ENCODE results near the gene SRCAP. TPM values are rescaled to one million over a fixed set of nuclear protein-coding genes. Genes with fewer than 3 reads are reported as not detected.

SRCAP gene
- 44.1 and 69.1 TPM in 2 replicates for total RNA-seq

GRCh38 chr16:30698816-30699614 lies at the start of gene SRCAP:
SRCAP (plus strand) TSS chr16:30699171; CDS start chr16:30700825, 1,654 bp downstream.
- peak; percentile 86 for DNase-seq

DNA sequence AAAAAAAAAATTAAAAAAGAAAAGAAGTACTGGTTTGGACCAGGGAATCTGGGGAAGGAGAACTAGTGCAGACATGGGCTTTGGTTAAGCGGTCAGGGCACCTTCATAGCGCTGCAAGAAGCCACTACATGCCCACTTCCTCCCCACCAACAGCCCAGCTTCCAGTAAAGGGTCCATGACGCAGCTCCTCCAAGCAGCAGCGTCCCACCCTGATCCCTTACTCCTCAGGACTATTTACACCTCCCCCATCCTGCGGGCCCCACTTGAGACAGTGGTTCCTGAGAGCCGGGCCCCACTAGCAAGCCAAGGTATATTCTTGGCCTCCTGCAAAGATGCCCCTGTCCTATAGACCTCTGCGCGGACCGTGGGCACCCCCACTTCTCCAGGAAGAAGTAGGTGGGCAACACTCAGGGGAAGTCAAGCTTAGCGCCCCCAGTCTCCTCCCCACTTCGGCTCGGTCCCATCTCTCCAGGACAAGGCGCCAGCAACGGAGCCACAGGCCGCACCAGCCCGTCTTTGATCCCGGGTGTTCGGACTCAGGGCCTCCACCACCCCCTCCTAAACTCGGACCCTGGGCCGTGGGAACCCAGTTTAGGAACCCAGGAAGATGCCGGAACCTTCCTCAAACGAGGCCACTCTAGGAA lies 49.1 kb upstream of the SRCAP start:
- DNase-seq: no peak

DNA sequence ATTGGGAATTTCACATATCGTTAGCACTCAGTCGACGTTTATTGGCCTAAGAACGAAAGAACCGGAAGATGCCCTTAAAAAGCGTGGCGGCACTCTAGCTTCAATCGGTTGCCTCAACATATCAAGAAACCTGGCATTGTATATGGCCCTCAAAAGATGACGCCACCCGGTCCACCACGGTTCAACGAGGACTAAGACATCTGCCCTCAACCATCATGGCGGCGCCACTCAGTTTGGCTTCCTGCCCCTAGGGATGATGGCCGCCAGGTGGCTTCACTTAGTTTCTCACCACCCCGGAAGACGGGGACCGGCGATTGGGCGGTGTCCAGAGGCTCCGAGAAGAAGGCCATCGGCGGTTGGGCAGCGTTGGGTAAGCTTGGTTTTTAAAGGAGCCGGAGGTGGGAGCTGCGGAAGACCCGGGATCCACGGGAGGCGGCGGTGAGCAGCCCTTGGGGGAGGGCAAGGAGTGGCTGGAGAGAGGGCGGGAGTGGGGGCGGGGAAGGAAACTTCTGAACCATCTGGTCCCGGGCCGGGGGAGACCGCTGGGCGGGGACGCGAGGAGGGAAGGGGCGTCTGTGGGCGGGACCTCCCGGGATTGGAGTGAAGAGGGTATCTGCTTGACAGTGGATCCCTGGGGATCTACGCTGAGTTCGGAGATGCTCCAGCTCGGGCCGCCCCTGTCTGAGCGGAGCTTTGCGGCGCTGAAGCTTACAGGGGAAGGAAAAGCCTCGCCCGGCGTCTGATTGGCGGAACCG lies 48.4 kb upstream of the SRCAP start, which contains the start of gene PRR14:
Gene PRR14, plus strand, starts transcription at position 592 of the 755 bp plus-strand sequence. CDS start 686 bp downstream, outside the sequence.
- peak; percentile 100 for DNase-seq

- peak; percentile 82 for DNase-seq
These were observed 47.6 kb upstream of the SRCAP start for GRCh38 chr16:30651124-30652004.

DNA sequence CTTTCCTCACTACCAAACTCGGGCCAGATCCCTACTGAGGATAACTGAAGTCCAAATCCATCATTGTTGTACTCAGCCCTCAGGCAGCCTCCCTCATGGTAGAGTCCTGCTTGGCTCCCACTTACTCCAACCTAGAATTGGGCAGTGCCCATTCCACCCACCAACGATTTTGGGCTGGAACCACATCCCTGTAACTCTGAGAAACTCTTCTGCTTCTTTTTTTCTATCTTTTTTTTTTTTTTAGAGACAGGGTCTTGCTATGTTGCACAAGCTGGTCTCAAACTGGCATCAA lies 47.0 kb upstream of the SRCAP start:
- DNase-seq: no peak

DNA sequence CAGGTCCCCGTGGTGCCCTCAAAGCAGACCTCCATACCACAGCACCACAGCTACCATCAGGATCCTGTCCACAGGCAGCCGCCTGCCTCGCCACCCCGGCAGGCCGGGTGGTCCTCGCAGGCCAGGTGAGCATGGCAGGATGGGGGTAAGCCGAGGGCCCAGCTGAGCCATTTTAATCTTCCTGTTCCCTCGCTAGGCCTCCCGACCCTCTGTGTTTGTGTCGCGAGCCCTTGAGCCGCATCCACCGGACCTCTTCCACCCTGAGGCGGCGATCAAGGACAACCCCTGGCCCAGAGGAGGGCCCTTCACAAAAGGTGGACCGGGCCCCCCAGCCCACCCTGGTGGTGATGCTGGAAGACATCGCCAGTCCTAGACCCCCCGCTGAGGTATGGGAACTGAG lies 46.3 kb upstream of the SRCAP start:
- DNase-seq: no peak

- no peak for DNase-seq
These were observed 44.1 kb upstream of the SRCAP start for GRCh38 chr16:30654856-30655255.

DNA sequence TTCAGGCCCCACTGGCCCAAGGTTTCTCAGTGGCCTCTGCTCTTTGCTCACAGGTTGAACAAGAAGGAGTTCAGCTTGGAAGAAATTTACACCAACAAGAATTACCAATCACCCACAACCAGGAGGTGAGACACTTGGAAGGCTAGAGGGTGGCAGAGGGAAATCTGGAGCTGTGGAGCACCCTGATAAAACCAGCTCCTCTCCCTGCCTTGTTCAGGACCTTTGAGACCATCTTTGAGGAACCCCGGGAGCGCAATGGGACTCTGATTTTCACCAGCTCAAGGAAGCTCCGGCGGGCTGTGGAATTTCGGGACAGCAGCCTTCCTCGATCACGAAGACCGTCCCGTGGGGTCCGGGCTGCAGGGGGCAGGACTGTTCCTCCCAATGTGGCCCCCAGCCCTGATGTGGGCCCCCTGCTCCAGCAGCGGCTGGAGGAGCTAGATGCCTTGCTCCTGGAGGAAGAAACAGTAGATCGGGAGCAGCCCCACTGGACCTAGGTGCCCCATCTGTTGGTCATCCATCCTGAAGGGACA lies 43.1 kb upstream of the SRCAP start:
- DNase-seq: no peak

DNA sequence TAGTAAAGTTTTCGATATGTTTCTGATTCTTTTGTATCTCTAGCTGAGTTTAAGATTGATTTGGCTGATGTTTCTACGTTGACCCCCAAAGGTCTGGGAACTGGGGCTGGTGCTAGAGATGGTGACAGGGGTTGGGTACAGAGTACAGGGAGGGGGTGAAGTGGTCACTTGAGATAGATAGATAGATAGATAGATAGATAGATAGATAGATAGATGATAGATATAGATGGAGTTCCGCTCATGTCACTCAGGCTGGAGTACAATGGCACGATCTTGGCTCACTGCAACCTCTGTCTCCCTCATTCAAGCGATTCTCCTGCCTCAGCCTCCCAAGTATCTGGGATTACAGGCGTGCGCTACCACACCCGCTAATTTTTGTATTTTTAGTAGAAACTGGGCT lies 42.6 kb upstream of the SRCAP start:
- no peak for DNase-seq

DNA sequence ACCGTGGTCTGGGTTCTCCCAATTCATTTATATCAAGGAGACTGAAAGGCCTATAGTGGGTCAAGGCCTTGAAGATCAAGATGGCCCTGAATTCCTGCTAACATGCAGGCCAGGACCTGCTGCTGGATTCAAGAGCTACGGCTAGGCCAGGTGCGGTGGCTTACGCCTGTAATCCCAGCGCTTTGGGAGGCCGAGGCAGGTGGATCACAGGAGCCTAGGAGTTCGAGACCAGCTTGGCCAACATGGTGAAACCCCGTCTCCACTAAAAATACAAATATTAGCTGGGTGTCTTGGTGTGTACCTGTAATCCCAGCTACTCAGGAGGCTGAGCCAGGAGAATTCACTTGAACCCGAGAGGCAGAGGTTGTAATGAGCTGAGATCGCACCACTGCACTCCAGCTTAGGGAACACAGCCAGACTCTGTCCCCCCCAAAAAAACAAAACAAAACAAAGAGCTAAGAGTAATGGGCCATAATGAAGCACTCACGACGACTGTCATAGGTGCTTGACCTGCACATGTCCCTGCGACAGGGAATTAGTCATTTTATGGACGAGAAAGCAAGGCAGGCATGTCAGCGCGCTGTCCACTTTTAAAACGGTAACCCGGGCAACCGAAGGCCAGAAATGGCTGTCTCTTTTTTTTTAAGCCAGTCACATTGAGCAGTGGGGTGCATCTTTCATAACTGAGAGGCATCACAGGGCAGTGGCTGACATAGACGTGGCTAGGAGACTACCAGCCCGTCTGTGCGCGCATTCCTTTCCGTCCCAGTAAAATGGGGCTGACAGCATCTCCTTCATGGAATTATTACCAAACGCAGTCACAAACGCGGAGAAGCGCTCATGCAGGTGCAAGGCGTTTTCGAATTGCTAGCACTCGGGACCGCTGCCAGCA lies 41.8 kb upstream of the SRCAP start:
- DNase-seq: no peak

GRCh38 chr16:30657866-30658730 lies 40.9 kb upstream of the SRCAP start, which contains the start of gene FBRS:
FBRS (plus strand) TSS chr16:30658431; CDS start chr16:30659519, 1,088 bp downstream.
- DNase-seq: peak; percentile 100

DNA sequence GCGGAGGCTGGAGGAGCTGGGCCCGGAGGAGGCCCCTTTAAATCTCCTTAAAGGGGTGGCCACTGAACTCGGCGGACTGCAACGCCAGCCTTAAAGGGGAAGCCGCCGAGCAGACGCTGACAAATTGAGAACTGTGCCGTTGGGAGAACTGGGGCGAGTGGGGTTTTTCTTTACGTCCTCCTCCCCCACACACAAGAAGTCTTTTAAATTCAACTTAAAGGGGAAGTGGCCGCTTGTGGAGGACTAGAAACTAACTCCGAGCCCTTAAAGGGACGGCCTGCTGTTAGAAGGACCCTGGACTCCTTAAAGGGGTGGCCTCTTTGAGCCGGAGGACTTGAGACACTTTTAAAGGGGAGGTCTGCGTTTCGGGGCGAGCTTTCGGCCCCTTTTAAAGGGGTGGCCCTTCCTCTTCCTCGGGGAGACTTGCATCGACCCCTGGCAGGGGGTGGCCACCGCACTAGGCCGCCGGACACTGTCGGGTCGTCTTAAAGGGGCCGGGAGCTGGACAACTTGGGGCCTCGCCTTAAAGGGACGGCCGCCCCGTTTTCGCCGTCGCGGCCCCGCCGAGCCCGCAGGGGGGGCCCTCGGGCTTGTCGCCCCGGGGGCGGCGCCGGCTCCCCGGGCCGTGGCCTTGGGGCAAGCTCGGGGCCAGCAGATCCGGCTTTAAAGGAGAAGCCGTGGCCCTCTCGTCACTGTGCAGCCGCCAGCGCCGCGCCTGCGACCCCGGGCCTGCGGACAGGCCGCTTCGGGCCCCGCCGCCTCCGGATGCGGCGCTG lies 40.1 kb upstream of the SRCAP start:
- DNase-seq: peak; percentile 98

GRCh38 chr16:30659507-30660423 lies 39.2 kb upstream of the SRCAP start:
- peak; percentile 42 for DNase-seq

GRCh38 chr16:30660424-30661261 lies 38.3 kb upstream of the SRCAP start:
- peak; percentile 40 for DNase-seq

DNA sequence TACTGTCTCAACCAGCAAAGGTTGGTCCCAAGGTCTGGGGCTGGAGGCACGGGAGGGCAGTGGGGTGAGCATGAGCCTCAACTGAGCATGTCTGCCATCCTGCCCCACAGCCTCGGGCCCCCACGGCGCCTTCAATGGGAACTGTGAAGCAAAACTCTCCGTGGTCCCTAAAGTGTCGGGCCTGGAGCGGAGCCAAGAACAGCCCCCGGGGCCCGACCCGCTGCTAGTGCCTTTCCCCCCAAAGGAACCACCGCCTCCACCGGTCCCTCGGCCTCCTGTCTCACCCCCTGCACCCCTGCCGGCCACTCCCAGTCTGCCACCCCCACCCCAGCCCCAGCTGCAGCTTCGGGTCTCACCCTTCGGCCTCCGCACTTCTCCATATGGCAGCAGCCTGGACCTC lies 36.5 kb upstream of the SRCAP start:
- DNase-seq: no peak

- no peak for DNase-seq
These were observed 35.9 kb upstream of the SRCAP start for GRCh38 chr16:30663038-30663437.

DNA sequence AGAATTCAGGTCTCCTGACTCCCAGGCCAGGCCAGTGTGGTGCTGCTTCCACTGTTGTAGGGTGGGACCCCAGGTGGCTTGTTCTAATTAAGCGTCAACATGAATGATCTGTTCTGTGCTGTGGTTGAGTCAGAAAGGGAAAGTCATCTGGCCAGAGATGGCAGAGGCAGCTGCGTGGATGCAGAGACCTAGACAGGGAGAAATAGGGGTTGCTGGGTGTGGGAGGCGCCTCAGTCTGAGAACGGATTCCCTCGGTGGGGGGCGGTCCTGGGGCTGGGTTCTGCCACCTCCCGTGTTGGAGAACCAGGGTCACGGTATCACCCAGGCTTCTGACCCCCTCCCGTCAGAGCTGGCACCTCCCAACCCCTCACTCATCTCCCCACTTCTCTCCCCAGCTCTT lies 35.2 kb upstream of the SRCAP start:
- no peak for DNase-seq
